Panc1 (cell line): ENCODE results near the gene AK4. TPM values are rescaled to one million over a fixed set of nuclear protein-coding genes. Genes with fewer than 3 reads are reported as not detected.

ENCODE experiments used
- ATAC-seq: fragments of 200-7000 bp; cut with Tn5 transposase; 2 replicates; pipeline ENCODE4 v1.9.1; 2020; ENCODE audit warnings: mild to moderate bottlenecking, moderate library complexity
- BruUV-seq: library from RNA; stranded (reverse); fragments of 400-500 nt; replicated peaks from 2 replicates; lab custom pipeline; 2021; lab: Mats Ljungman, UMichigan
- CTCF ChIA-PET: fragments of 300-600 bp; sonication (Branson Sonifier 250); formaldehyde crosslinking; loops from one replicate; lab custom pipeline; 2022; ENCODE audit warnings: antibody characterized with exemption; lab: Charles Lee
- POLR2A ChIA-PET: fragments of 300-600 bp; sonication (Branson Sonifier 250); formaldehyde crosslinking; loops from one replicate; lab custom pipeline; 2022; ENCODE audit warnings: antibody characterized with exemption; lab: Charles Lee
- DNase-seq: peaks from one replicate; pipeline ENCODE4 v3.0.0-alpha.2; 2010; ENCODE audit warnings: low read depth, low spot score
- H3K27ac ChIP-seq: 2 replicates; pipeline ENCODE4 v1.5.1; 2011; ENCODE audit warnings: mild to moderate bottlenecking, low read length, inconsistent platforms
- H3K27me3 ChIP-seq: fragments of 200-500 bp; sonication (Bioruptor generic); 2 replicates; pipeline ENCODE4 v1.6.0; 2014; ENCODE audit warnings: low read length, inconsistent platforms; ENCODE audit not compliant: control insufficient read depth, insufficient read depth
- H3K36me3 ChIP-seq: fragments of 200-500 bp; sonication (Bioruptor generic); 2 replicates; pipeline ENCODE4 v1.5.1; 2014; ENCODE audit warnings: inconsistent platforms, mild to moderate bottlenecking, low read length, moderate library complexity; ENCODE audit not compliant: control insufficient read depth, insufficient read depth
- H3K4me1 ChIP-seq: 2 replicates; pipeline ENCODE4 v1.5.1; 2011; ENCODE audit warnings: inconsistent platforms, mild to moderate bottlenecking, low read length, moderate library complexity; ENCODE audit not compliant: control insufficient read depth, insufficient read depth
- H3K4me3 ChIP-seq, 2 experiments: 2 replicates each; pipeline ENCODE4 v1.5.1; 2011 to 2012; ENCODE audit warnings: low read depth in 2 of 2, low read length in 2 of 2, mild to moderate bottlenecking in 2 of 2, inconsistent platforms in 1 of 2, moderate library complexity in 1 of 2
- H3K9me3 ChIP-seq: fragments of 200-500 bp; sonication (Bioruptor generic); 2 replicates; pipeline ENCODE4 v1.5.1; 2014; ENCODE audit warnings: low read depth, mild to moderate bottlenecking, inconsistent platforms, low read length, moderate library complexity; ENCODE audit not compliant: control insufficient read depth, insufficient read depth
- POLR2AphosphoS5 ChIP-seq: IDR thresholded peaks from 2 replicates; pipeline ENCODE4 v1.6.1; 2012; ENCODE audit warnings: mild to moderate bottlenecking, low read depth, low read length, moderate library complexity
- REST ChIP-seq, 2 experiments: IDR thresholded peaks; 2 replicates each; pipeline ENCODE4 v1.6.1; 2011 to 2012; ENCODE audit warnings: low read depth in 2 of 2, control low read depth in 1 of 2, low read length in 1 of 2, mild to moderate bottlenecking in 1 of 2, moderate library complexity in 1 of 2; ENCODE audit not compliant: insufficient read depth in 1 of 2
- SIN3A ChIP-seq: IDR thresholded peaks from 2 replicates; pipeline ENCODE4 v1.6.1; 2012; ENCODE audit warnings: low read depth, mild to moderate bottlenecking, low read length, moderate library complexity, borderline replicate concordance; ENCODE audit not compliant: insufficient read depth
- TCF7L2 ChIP-seq: IDR thresholded peaks from 2 replicates; pipeline ENCODE4 v1.6.1; 2011; ENCODE audit warnings: mild to moderate bottlenecking, low read depth, low read length, inconsistent platforms
- in situ Hi-C: cut with HindIII; loops from 2 replicates; pipeline ENCODE4 v1.10.0; 2016; ENCODE audit warnings: low sequenced_read_pairs, low pct_unique_long_range_greater_than_20kb
- intact Hi-C: fragments of 100-400 bp; cut with micrococcal nuclease; formaldehyde crosslinking; loops from one replicate; pipeline ENCODE4 v1.10.0; 2022; ENCODE audit not compliant: unreplicated experiment
- total RNA-seq: library from RNA; stranded (reverse); gene quantifications from one replicate; pipeline ENCODE4 v1.2.1, GENCODE V29; 2021; ENCODE audit not compliant: unreplicated experiment
- TF ChIP-seq, protein P1 (sequence below): fragments of 450-650 bp; IDR thresholded peaks from 2 replicates; pipeline ENCODE4 v1.5.1; 2017; ENCODE audit warnings: mild to moderate bottlenecking

The AK4 gene
- total RNA-seq, 1 experiment from 2014 or later: 26.8 TPM

DNA sequence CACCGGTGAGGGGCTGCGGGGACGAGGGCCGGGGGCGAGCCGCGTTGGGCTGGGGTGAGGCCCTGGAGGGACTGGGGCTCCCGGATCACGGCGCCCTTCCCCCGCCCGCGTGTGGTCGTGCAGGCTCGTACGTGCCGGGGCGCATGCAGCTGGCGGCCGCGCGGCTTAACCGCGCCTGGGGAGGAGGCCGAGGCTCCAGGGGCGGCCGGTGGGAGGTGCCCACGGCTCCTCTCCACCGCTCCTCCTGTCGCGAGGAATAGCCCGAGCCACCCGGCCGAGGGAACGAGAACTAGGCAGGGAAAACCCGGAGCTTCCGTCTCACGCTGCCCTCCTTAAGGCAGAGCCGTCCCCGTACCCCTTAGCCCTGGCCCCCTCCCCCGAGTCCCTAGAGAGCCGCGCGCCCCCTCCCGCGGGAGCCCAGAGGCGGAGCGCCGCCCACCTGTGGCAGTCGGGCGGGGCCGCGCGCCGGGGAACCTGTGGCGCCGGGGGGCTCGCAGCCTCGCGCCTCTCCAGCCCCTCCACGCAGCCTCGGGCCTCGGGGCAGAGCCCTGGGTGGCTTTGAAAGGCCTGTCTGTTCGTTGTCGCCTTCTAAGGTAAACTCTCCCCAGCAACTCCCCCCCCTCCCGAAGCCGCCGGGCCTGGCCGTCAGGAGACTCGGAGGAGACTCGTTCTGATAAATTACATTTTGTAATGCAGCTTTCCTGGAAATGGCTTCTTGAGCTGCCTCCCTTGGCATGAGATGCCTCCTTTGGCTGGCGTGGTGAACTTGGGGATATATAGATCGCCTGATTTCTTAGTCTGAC is 746 bp downstream of the AK4 start:
- BruUV-seq: no TSS peak
- 0 out of 2 replicates have a peak, but pooled peaks cover 3% of the 10 kb centered on the region for H3K4me1 ChIP-seq
- ATAC-seq (peak; percentile 84), DNase-seq (no peak)
- intact Hi-C loops (no loop called here), in situ Hi-C loops (no loop called here)
- POLR2A ChIA-PET: no interaction called here
- CTCF ChIA-PET: no interaction called here
- H3K27me3 ChIP-seq: peaks cover 15% of the 10 kb centered on the region
- no peak for TF ChIP-seq POLR2AphosphoS5
- no peak; the same call in 1 of the 2 replicates for TF ChIP-seq SIN3A
- no peak for TF ChIP-seq REST (IDR thresholded peaks at IDR 0.05; ENCODE audit: insufficient read depth in 1 of 2, low read depth in 2 of 2, low read length in 1 of 2)
- TF ChIP-seq, protein P1, sequence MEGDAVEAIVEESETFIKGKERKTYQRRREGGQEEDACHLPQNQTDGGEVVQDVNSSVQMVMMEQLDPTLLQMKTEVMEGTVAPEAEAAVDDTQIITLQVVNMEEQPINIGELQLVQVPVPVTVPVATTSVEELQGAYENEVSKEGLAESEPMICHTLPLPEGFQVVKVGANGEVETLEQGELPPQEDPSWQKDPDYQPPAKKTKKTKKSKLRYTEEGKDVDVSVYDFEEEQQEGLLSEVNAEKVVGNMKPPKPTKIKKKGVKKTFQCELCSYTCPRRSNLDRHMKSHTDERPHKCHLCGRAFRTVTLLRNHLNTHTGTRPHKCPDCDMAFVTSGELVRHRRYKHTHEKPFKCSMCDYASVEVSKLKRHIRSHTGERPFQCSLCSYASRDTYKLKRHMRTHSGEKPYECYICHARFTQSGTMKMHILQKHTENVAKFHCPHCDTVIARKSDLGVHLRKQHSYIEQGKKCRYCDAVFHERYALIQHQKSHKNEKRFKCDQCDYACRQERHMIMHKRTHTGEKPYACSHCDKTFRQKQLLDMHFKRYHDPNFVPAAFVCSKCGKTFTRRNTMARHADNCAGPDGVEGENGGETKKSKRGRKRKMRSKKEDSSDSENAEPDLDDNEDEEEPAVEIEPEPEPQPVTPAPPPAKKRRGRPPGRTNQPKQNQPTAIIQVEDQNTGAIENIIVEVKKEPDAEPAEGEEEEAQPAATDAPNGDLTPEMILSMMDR: no peak
- no peak for TF ChIP-seq TCF7L2
- no peaks in the 10 kb centered on the region for H3K9me3 ChIP-seq
- H3K27ac ChIP-seq: no peak overlapping the region
- H3K4me3 ChIP-seq: peak overlapping the region; percentile 55 to 56
- no peaks in the 10 kb centered on the region for H3K36me3 ChIP-seq

GRCh38 chr1:65149351-65150107 is 1.5 kb downstream of the AK4 start:
- in situ Hi-C loops: no loop called here
- H3K4me3 ChIP-seq: peak overlapping the region; percentile 55 to 56
- CTCF ChIA-PET: no interaction called here

More at GRCh38 chr1:65149351-65150107, 1.5 kb downstream of the AK4 start:
- H3K27me3 ChIP-seq: peaks cover 15% of the 10 kb centered on the region
- TSS peak; percentile 80 for BruUV-seq
- 0 out of 2 replicates have a peak, but pooled peaks cover 3% of the 10 kb centered on the region for H3K4me1 ChIP-seq
- H3K27ac ChIP-seq: no peak overlapping the region
- no peak for TF ChIP-seq REST (IDR thresholded peaks at IDR 0.05; ENCODE audit: insufficient read depth in 1 of 2, low read depth in 2 of 2, low read length in 1 of 2)
- TF ChIP-seq POLR2AphosphoS5: no peak
- no peak for TF ChIP-seq TCF7L2
- TF ChIP-seq, protein P1: no peak
- TF ChIP-seq SIN3A: no peak
- DNase-seq: no peak
- no peaks in the 10 kb centered on the region for H3K36me3 ChIP-seq
- ATAC-seq: no peak
- intact Hi-C loops: no loop called here
- POLR2A ChIA-PET: no interaction called here
- no peaks in the 10 kb centered on the region for H3K9me3 ChIP-seq
